Measurements from ENCODE around the gene PPA2.

- no peak for TF ChIP-seq POLR2A (IDR thresholded peaks at IDR 0.05; ENCODE audit: low read length)
- TF ChIP-seq GATA1 (IDR thresholded peaks at IDR 0.05; ENCODE audit: low read depth, low read length), result no peak
Observed at GRCh38 chr4:105510245-105510644, 36.4 kb upstream of the PPA2 start.

Data from erythroblast (primary cell).